DND-41 (cell line): Measurements from ENCODE around the gene SOX6.

Experiments
- ATAC-seq: fragments of 200-7000 bp; cut with Tn5 transposase; 3 replicates; pipeline ENCODE4 v1.9.1; 2021; ENCODE audit warnings: low read depth; ENCODE audit not compliant: insufficient read depth
- DNase-seq: peaks from one replicate; pipeline ENCODE4 v3.0.0-alpha.2; 2020
- H2AFZ ChIP-seq: 2 replicates; pipeline ENCODE4 v1.6.0; 2012; ENCODE audit warnings: low read depth, low read length
- H3K27ac ChIP-seq: 2 replicates; pipeline ENCODE4 v1.5.1; 2012; ENCODE audit warnings: low read length, inconsistent platforms
- H3K27me3 ChIP-seq: fragments of 200-600 bp; sonication (generic); 2 replicates; pipeline ENCODE4 v1.6.0; 2012; ENCODE audit warnings: low read length, mild to moderate bottlenecking, inconsistent platforms; ENCODE audit not compliant: insufficient read depth, poor library complexity
- H3K36me3 ChIP-seq: 2 replicates; pipeline ENCODE4 v1.5.1; 2012; ENCODE audit warnings: low read length, inconsistent platforms; ENCODE audit not compliant: insufficient read depth
- H3K4me1 ChIP-seq: 2 replicates; pipeline ENCODE4 v1.5.1; 2012; ENCODE audit warnings: mild to moderate bottlenecking, low read length; ENCODE audit not compliant: insufficient read depth
- H3K4me2 ChIP-seq: 2 replicates; pipeline ENCODE4 v1.6.0; 2012; ENCODE audit warnings: mild to moderate bottlenecking, moderate library complexity, low read length, inconsistent platforms; ENCODE audit not compliant: insufficient read depth
- H3K4me3 ChIP-seq, 2 experiments: fragments of 200-600 bp in 1 of 2; shearing (Covaris generic) in 1 of 2; 2 replicates each; pipeline ENCODE4 v1.5.1; 2012 to 2016; ENCODE audit warnings: inconsistent platforms in 2 of 2, low read length in 2 of 2, mild to moderate bottlenecking in 2 of 2, low read depth in 1 of 2, moderate library complexity in 1 of 2
- H3K79me2 ChIP-seq: 2 replicates; pipeline ENCODE4 v1.6.0; 2012; ENCODE audit warnings: low read length, inconsistent platforms; ENCODE audit not compliant: insufficient read depth
- H3K9ac ChIP-seq: 2 replicates; pipeline ENCODE4 v1.6.0; 2012; ENCODE audit warnings: low read depth, mild to moderate bottlenecking, inconsistent platforms, low read length, moderate library complexity
- H3K9me3 ChIP-seq: 2 replicates; pipeline ENCODE4 v1.5.1; 2012; ENCODE audit warnings: low read length, moderate library complexity, mild to moderate bottlenecking, inconsistent platforms; ENCODE audit not compliant: insufficient read depth, severe bottlenecking
- H4K20me1 ChIP-seq: 2 replicates; pipeline ENCODE4 v1.6.0; 2012; ENCODE audit warnings: low read length; ENCODE audit not compliant: insufficient read depth
- EZH2 ChIP-seq: IDR thresholded peaks from 3 replicates; pipeline ENCODE4 v1.6.1; 2012; ENCODE audit warnings: borderline replicate concordance, low read depth, mild to moderate bottlenecking, moderate library complexity, low read length, inconsistent platforms; ENCODE audit not compliant: severe bottlenecking
- TF ChIP-seq, protein P1 (sequence below): IDR thresholded peaks from 2 replicates; pipeline ENCODE4 v1.5.1; 2012; ENCODE audit warnings: borderline replicate concordance, low read length, moderate library complexity, mild to moderate bottlenecking; ENCODE audit not compliant: poor library complexity, severe bottlenecking; ENCODE audit errors: extremely low read depth

SOX6 gene

DNA sequence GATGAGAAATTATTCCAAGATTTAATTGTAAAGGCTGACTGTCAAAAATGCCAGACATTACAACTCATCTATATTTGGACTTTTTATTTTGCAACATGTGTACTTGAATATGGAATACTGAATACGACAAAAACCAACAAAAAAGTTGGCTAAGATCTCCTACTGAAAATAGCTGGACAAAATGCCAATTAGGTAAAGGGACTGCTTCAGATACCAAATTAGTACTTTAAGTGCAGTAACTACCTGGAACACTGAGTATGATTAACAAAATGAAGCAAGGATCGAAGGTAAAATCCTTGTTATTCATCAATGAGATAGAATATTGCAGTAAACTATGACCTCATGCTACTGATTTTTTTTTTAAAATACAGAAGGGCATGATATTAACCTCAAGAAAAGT lies 173.8 kb downstream of the SOX6 start:
- Histone ChIP-seq H2AFZ (no peak overlapping the region), H3K9me3 (no peaks in the 10 kb centered on the region), H3K4me2 (no peak overlapping the region), H3K36me3 (no peaks in the 10 kb centered on the region), H3K4me3 (no peak overlapping the region), H3K27ac (no peak overlapping the region), H3K9ac (no peak overlapping the region), H4K20me1 (no peaks in the 10 kb centered on the region), H3K4me1 (no peaks in the 10 kb centered on the region), H3K27me3 (no peaks in the 10 kb centered on the region), H3K79me2 (no peaks in the 10 kb centered on the region)
- ATAC-seq = no peak
- TF ChIP-seq, protein P1, sequence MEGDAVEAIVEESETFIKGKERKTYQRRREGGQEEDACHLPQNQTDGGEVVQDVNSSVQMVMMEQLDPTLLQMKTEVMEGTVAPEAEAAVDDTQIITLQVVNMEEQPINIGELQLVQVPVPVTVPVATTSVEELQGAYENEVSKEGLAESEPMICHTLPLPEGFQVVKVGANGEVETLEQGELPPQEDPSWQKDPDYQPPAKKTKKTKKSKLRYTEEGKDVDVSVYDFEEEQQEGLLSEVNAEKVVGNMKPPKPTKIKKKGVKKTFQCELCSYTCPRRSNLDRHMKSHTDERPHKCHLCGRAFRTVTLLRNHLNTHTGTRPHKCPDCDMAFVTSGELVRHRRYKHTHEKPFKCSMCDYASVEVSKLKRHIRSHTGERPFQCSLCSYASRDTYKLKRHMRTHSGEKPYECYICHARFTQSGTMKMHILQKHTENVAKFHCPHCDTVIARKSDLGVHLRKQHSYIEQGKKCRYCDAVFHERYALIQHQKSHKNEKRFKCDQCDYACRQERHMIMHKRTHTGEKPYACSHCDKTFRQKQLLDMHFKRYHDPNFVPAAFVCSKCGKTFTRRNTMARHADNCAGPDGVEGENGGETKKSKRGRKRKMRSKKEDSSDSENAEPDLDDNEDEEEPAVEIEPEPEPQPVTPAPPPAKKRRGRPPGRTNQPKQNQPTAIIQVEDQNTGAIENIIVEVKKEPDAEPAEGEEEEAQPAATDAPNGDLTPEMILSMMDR = no peak
- no peak for TF ChIP-seq EZH2
- DNase-seq = no peak

DNA sequence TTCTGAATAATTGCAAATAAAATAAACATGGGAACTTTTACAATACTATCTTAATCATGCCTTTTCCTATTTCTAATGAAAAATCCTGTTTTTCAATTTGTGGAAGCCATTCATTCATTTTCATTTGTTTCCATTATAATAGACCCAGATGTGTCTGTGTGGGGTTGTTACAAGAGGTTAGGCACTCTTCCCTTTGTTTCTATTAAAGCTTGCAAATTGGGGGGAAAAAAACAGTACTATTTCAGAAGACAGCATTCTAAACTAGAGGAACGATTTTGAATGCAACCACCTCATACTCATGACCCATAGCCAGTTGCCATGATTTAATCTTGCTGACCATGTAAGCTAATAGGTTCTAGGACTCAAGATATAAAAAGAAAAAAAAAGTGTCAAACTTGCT lies 175.5 kb downstream of the SOX6 start:
- no peak for ATAC-seq
- H3K9me3 ChIP-seq = no peaks in the 10 kb centered on the region
- H2AFZ ChIP-seq = no peak overlapping the region
- no peaks in the 10 kb centered on the region for H3K4me1 ChIP-seq
- no peaks in the 10 kb centered on the region for H3K79me2 ChIP-seq
- no peaks in the 10 kb centered on the region for H3K27me3 ChIP-seq
- DNase-seq = no peak
- H3K27ac ChIP-seq = no peak overlapping the region
- TF ChIP-seq EZH2 = no peak
- TF ChIP-seq, protein P1 = no peak
- H3K36me3 ChIP-seq = no peaks in the 10 kb centered on the region
- H4K20me1 ChIP-seq = no peaks in the 10 kb centered on the region
- no peak overlapping the region for H3K4me2 ChIP-seq
- no peak overlapping the region for H3K4me3 ChIP-seq
- no peak overlapping the region for H3K9ac ChIP-seq

DNA sequence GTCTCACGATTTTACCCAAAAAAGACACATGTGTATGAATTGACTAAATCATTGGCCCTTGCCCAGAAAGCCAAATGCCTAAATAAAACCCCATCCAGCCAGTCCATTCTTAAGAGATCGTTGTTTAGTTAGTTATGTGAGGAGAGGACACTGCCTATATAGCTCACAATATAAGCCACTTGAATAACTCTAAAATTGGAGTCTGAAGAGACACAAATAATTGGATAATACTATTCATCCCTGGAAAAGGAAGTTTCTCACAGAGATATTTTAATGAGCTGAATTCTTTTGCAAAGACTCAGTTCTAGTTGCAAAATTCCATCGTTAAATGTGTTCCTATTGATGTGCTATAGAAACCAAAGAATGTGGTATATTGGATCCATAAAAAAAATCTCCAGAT lies 176.7 kb downstream of the SOX6 start:
- Histone ChIP-seq H3K4me1 (no peaks in the 10 kb centered on the region), H3K9ac (no peak overlapping the region), H3K27me3 (no peaks in the 10 kb centered on the region), H3K79me2 (no peaks in the 10 kb centered on the region), H2AFZ (no peak overlapping the region), H3K27ac (no peak overlapping the region), H3K9me3 (no peaks in the 10 kb centered on the region), H3K36me3 (no peaks in the 10 kb centered on the region), H4K20me1 (no peaks in the 10 kb centered on the region), H3K4me3 (no peak overlapping the region), H3K4me2 (no peak overlapping the region)
- TF ChIP-seq, protein P1 = no peak
- TF ChIP-seq EZH2 = no peak
- no peak for ATAC-seq
- no peak for DNase-seq

DNA sequence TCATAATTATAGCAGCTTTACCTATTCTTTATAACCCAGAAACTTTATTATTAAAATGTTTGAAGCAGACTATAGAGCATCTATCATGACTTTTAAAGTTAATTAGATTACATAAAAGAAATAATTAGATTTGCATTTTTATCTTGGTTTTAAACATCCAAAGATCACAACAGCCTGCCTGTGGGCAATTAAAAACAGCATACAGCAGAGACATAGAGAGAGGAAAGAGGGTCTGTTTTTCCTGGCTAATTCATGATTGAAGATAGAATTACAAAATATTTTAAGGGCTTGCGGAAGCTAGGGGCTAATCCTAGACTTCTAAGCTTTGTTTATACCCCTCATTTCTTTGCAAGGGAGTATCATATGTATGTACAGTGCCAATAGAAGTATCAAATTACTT lies 178.1 kb downstream of the SOX6 start:
- Histone ChIP-seq H3K79me2 (no peaks in the 10 kb centered on the region), H3K9ac (no peak overlapping the region), H3K36me3 (no peaks in the 10 kb centered on the region), H4K20me1 (no peaks in the 10 kb centered on the region), H3K4me1 (no peaks in the 10 kb centered on the region), H3K27me3 (no peaks in the 10 kb centered on the region), H3K4me2 (no peak overlapping the region), H3K9me3 (no peaks in the 10 kb centered on the region), H3K4me3 (no peak overlapping the region), H3K27ac (no peak overlapping the region), H2AFZ (no peak overlapping the region)
- DNase-seq = no peak
- TF ChIP-seq EZH2 = no peak
- TF ChIP-seq, protein P1 = no peak
- no peak for ATAC-seq
